ENCODE measurements around the gene LDLRAP1.

GRCh38 chr1:25550155-25550506 lies 6.7 kb downstream of the LDLRAP1 start:
- TF ChIP-seq, protein P1, sequence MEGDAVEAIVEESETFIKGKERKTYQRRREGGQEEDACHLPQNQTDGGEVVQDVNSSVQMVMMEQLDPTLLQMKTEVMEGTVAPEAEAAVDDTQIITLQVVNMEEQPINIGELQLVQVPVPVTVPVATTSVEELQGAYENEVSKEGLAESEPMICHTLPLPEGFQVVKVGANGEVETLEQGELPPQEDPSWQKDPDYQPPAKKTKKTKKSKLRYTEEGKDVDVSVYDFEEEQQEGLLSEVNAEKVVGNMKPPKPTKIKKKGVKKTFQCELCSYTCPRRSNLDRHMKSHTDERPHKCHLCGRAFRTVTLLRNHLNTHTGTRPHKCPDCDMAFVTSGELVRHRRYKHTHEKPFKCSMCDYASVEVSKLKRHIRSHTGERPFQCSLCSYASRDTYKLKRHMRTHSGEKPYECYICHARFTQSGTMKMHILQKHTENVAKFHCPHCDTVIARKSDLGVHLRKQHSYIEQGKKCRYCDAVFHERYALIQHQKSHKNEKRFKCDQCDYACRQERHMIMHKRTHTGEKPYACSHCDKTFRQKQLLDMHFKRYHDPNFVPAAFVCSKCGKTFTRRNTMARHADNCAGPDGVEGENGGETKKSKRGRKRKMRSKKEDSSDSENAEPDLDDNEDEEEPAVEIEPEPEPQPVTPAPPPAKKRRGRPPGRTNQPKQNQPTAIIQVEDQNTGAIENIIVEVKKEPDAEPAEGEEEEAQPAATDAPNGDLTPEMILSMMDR (IDR thresholded peaks at IDR 0.05; ENCODE audit: poor library complexity, severe bottlenecking): no peak
- TF ChIP-seq EP300 (conservative IDR thresholded peaks at IDR 0.05; ENCODE audit: poor library complexity, severe bottlenecking): no peak
- TF ChIP-seq TAF1 (IDR thresholded peaks at IDR 0.05; ENCODE audit: low read depth): no peak
- no peak for TF ChIP-seq POLR2AphosphoS5 (IDR thresholded peaks at IDR 0.05)
- TF ChIP-seq SMC3 (conservative IDR thresholded peaks at IDR 0.05; ENCODE audit: poor library complexity): no peak
- no peak for TF ChIP-seq RAD21 (conservative IDR thresholded peaks at IDR 0.05)
- TF ChIP-seq EZH2 (IDR thresholded peaks at IDR 0.05; ENCODE audit: borderline replicate concordance, insufficient read depth, low read length, poor library complexity, severe bottlenecking): no peak
- TF ChIP-seq, protein P2, sequence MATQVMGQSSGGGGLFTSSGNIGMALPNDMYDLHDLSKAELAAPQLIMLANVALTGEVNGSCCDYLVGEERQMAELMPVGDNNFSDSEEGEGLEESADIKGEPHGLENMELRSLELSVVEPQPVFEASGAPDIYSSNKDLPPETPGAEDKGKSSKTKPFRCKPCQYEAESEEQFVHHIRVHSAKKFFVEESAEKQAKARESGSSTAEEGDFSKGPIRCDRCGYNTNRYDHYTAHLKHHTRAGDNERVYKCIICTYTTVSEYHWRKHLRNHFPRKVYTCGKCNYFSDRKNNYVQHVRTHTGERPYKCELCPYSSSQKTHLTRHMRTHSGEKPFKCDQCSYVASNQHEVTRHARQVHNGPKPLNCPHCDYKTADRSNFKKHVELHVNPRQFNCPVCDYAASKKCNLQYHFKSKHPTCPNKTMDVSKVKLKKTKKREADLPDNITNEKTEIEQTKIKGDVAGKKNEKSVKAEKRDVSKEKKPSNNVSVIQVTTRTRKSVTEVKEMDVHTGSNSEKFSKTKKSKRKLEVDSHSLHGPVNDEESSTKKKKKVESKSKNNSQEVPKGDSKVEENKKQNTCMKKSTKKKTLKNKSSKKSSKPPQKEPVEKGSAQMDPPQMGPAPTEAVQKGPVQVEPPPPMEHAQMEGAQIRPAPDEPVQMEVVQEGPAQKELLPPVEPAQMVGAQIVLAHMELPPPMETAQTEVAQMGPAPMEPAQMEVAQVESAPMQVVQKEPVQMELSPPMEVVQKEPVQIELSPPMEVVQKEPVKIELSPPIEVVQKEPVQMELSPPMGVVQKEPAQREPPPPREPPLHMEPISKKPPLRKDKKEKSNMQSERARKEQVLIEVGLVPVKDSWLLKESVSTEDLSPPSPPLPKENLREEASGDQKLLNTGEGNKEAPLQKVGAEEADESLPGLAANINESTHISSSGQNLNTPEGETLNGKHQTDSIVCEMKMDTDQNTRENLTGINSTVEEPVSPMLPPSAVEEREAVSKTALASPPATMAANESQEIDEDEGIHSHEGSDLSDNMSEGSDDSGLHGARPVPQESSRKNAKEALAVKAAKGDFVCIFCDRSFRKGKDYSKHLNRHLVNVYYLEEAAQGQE (IDR thresholded peaks at IDR 0.05; ENCODE audit: borderline replicate concordance): no peak
- TF ChIP-seq MXI1 (conservative IDR thresholded peaks at IDR 0.05; ENCODE audit: poor library complexity, severe bottlenecking): no peak
